ENCODE data around the gene CFD.

Gene CFD

GRCh38 chr19:871446-872265 lies 12.2 kb downstream of the CFD start:
- peak; percentile 47 for DNase-seq (ENCODE audit: low spot score)
- in situ Hi-C loops (cut with MboI; ENCODE audit: low pct_unique_long_range_greater_than_20kb, low sequenced_read_pairs, unreplicated experiment): no loop called here
- no peak for TF ChIP-seq CTCF (IDR thresholded peaks at IDR 0.05; ENCODE audit: extremely low read depth, insufficient read depth, missing control alignments)

GRCh38 chr19:872266-872951 lies 12.9 kb downstream of the CFD start:
- in situ Hi-C loops (cut with MboI; ENCODE audit: low pct_unique_long_range_greater_than_20kb, low sequenced_read_pairs, unreplicated experiment): no loop called here
- DNase-seq (ENCODE audit: low spot score): peak; percentile 81
- no peak for TF ChIP-seq CTCF (IDR thresholded peaks at IDR 0.05; ENCODE audit: extremely low read depth, insufficient read depth, missing control alignments)

- TF ChIP-seq CTCF (IDR thresholded peaks at IDR 0.05; ENCODE audit: extremely low read depth, insufficient read depth, missing control alignments): no peak
- peak; percentile 76 for DNase-seq (ENCODE audit: low spot score)
- in situ Hi-C loops (cut with MboI; ENCODE audit: low pct_unique_long_range_greater_than_20kb, low sequenced_read_pairs, unreplicated experiment): no loop called here
Measured at GRCh38 chr19:873084-873483, 13.6 kb downstream of the CFD start.

- in situ Hi-C loops (cut with MboI; ENCODE audit: low pct_unique_long_range_greater_than_20kb, low sequenced_read_pairs, unreplicated experiment): no loop called here
- TF ChIP-seq CTCF (IDR thresholded peaks at IDR 0.05; ENCODE audit: extremely low read depth, insufficient read depth, missing control alignments): no peak
- no peak for DNase-seq (ENCODE audit: low spot score)
Measured at GRCh38 chr19:873561-874041, 14.1 kb downstream of the CFD start.

GRCh38 chr19:875265-875879 lies 15.9 kb downstream of the CFD start:
- no peak for TF ChIP-seq CTCF (IDR thresholded peaks at IDR 0.05; ENCODE audit: extremely low read depth, insufficient read depth, missing control alignments)
- in situ Hi-C loops (cut with MboI; ENCODE audit: low pct_unique_long_range_greater_than_20kb, low sequenced_read_pairs, unreplicated experiment): no loop called here
- no peak for DNase-seq (ENCODE audit: low spot score)

GRCh38 chr19:876089-876488 lies 16.6 kb downstream of the CFD start:
- TF ChIP-seq CTCF (IDR thresholded peaks at IDR 0.05; ENCODE audit: extremely low read depth, insufficient read depth, missing control alignments): no peak
- DNase-seq (ENCODE audit: low spot score): no peak
- in situ Hi-C loops (cut with MboI; ENCODE audit: low pct_unique_long_range_greater_than_20kb, low sequenced_read_pairs, unreplicated experiment): no loop called here
